Measurements from ENCODE around the gene SLC25A45.

Gene SLC25A45

DNA sequence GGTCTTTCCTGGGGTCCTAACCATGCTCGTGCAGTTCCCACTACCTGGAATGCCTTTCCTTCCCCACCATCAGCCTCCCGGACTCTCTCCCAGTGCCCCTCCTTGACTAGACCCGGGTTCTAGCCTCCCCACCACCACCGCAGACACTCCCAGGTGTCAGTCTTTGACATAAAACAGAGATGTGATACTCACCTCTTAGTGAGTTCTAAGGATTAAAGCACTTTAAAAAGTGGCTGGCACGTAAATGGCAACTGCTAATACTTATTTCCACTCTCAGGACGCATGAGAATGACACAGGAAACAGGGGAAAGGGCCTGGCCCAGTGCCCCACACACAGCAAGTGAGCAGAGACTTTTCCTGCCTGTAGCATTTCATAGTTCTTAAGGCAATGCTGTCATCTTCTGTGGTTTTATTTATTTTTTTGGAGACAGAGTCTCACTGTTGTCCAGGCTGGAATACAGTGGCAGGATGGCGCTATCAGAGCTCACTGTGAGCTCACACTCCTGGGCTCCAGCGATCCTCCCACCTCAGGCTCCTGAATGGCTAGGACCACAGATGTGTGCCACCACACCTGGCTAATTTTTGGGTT lies 1.9 kb upstream of the SLC25A45 start:
- no peak for DNase-seq

DNA sequence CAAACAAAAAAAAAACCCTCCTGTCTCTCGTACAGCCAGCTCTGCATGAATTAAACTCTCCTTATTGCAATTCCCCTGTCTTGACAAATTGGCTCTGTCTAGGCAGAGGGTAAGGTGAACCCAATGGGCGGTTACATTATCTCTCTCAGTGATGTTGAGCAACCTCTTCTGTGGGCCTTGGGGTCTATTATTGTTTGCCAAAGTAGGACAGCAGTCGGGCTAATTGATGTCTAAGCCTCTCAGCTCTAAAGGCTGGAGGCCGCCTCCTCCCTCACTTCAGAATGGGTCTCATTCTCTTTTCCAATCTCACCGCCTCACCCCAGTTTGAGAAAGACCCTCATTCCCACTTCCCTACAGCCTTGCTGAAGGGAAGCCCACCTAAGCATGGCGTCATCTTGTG lies 1.3 kb upstream of the SLC25A45 start:
- no peak for DNase-seq

DNA sequence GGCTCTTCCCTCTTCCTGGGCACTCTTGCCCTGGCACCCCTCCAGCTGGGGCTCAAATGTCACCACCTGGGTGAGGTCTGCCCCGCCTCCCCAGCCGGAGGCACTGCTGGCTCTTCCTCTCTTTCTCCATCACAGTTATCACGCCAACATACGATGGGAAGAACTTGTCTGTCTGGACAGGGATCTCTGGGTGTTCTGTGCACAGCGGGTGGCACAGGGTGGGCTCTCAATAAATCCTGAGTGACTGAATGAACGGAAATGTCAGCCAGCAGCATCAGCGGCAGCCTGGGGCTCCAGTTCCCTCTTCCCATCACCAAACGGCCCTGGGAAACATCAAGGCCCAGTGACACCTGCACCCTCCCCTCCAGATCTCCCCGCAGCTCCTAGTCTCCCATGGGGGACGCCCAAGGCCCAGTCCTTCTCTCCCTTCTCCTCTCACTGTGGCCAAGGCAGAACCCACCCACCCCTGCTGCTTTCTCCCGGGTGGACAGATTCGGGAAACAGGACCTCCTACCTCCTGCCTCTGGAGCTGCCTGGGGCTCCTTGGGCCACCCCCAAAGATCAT lies 440 bp upstream of the SLC25A45 start:
- DNase-seq = no peak

DNA sequence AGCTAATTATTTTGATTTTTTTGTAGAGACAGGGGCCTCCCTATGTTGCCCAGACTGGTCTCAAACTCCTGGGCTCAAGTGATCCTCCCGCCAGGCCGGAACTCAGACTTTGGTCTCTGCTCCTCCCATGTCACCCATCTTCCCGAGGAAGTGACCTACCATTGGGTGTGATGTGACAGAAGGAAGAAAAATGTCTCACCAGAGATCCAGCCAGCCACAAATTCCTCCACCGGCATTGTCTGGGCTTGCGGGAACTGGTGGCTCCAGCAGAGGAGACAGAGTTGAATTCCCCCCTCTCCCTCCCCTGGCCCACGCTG lies 772 bp downstream of the SLC25A45 start:
- DNase-seq = no peak

DNA sequence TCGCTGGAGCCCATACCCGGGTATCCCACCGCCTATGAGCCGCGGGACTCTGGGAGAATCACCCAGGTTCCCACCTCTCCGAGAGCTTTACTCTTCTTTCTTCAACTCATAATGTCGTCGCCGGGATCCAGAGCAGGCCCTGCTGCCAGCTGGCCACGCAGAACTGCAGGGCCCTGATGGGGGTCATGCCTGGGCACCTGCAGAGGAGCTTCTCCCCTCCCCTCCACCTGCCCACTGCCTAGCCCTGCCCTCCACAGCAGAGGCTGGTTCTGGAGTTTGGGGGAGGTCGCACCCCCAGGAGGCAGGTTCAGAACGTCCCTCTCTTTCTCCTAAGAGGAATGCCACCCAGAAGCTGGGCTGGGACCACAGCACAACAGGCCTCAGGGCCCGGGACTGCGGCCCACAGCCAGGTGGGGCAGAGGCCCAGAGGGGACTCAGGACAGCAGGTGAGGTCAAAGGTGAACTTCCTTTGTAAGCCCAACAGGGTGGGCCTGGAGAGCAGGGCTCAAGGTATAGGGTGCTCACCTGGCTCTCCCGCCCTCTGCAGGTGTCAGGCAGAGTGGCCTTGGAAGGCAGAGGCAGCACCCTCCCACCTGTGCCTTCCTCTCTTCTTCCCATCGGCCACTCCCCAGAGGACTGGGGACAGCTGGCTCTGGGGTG lies 1.9 kb downstream of the SLC25A45 start:
- no peak for DNase-seq

- no peak for DNase-seq
Observed at GRCh38 chr11:65379698-65380459, 2.6 kb downstream of the SLC25A45 start.

- no peak for DNase-seq
Observed at GRCh38 chr11:65378928-65379638, 3.4 kb downstream of the SLC25A45 start.

GRCh38 chr11:65378208-65378927 lies 4.1 kb downstream of the SLC25A45 start:
- no peak for DNase-seq

GRCh38 chr11:65377777-65378176 lies 4.7 kb downstream of the SLC25A45 start:
- DNase-seq = no peak

DNA sequence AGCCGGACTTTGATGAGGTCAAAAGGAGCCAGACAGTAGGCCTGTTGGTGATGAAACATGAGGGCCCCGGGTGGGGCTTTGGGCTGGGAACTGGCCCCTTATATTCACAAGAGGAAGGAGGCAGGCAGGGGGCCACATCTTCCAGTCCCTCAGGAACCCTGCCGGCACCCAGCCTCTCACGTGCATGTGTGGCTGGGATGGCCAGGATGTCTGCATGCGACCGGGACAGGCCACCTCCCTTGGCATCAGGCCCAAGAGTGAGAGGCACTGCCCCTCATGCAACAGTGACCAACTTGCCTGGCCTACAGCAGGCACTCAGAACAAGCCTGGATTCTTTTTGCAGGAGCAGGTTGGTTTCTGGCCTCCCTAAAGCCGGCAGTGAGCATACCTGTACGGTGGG lies 5.4 kb downstream of the SLC25A45 start:
- no peak for DNase-seq

DNA sequence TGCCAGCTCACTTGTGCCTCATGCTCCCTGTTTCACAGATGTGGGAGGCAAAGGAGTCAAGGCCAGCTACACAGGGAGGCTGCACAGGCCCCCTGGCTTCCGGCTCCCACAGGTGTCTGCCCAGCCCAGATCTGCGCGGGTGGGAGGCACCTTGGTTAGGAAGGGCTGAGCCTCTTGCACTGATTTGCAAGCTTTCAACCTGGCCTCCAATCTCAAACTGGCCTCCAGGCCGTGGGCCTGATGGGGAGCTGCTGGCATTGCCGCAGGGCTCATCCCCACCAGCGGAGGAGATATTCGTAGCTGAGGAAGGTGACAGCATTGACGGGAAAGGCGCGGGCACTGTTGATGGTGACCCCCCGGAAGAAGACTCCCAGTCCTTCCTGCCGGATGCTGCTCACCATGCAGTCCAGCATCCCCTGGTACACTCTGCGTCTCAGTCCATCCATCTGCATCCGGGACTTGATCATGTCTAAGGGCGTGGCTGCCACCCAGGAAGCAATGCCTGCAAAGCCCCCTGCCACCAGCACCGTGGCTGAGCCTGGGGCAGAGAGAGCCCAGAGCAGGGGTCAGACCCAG lies 6.2 kb downstream of the SLC25A45 start:
- no peak for DNase-seq

- DNase-seq = no peak
Observed at GRCh38 chr11:65375012-65375411, 7.4 kb downstream of the SLC25A45 start.

DNA sequence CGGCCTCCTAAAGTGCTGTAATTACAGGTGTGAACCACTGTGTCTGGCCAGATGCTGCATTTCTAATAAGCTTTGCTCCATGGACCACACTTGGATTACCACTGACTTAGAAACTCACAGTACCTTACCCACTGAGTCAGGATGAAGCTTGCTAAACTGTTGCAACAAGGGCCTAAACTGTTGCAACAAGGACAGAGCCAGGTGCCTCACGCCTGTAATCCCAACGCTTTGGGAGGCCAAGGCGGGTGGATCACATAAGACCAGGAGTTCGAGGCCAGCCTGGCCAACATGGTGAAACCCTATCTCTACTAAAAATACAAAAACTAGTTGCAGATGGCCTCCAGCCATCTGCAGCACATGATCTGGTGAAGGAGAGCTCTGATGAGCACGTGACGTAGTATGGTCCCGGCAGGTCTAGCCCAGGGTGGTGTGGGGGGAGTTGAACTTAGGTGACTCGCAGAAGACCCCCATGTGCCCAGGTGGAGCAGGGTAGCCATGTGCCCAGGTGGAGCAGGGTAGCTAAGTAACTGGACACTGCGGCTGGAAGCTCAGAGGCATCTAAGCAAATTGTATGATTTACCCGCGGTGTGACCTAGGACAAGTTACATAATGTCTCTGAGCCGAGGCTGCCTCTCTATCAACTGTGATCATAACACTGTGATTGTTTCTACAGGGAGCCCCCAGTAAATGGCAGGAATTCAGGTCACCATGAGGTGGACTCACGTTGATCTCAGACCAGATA lies 8.4 kb downstream of the SLC25A45 start:
- no peak for DNase-seq

DNA sequence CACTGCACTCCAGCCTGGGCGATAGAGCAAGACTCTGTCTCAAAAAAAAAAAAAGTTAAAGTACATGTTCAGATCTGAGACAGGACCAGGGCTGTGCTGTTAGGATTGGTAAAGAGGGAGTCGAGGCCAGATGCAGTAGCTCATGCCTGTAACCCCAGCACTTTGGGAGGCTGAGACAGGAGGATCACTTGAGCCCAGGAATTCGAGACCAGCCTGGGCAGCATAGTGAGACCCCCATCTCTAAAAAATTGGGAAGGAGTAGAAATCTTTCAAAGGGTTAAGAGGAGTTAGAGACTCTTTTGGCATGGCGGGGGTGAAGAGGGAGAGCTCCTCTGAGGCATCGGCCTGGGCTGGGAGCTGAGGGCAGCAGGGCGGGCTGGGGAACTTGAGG lies 11.8 kb downstream of the SLC25A45 start:
- DNase-seq = no peak

GRCh38 chr11:65366340-65366773 lies 16.1 kb downstream of the SLC25A45 start:
- peak; percentile 70 for DNase-seq

DNA sequence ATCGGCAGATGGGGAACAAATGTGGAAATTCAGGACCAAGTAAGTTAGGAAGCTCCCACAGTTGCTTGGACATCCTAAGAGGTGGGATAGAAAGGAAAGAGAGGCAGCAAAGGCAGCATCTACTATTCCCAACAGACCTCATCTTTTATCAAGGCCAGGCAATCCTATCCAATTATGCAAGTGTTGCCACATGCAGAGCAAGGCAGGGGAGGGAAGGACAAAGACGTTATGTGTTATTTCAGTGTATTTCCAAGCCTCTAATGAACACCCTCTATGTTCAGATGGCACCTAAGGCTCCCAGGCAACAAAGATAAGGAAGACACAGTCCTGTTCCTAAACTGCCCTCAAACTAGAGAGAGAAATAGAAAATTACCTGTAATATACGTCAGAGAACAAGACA lies 18.7 kb downstream of the SLC25A45 start:
- DNase-seq = no peak

DNA sequence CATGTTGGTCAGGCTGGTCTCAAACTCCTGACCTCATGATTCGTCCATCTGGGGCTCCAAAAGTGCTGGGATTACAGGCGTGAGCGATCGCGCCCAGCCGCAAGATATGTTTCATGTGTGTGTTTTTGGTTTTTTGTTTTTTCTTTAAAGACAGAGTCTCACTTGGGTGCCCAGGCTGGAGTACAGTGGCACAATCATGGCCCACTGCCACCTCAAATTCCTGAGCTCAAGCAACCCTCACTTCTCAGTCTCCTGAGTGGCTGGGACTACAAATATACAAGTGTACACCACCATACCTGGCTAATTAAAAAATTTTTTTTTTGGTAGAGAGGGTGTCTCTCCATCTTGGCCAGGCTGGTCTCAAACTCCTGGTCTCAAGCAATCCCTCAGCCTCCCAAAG lies 19.5 kb downstream of the SLC25A45 start:
- no peak for DNase-seq

GRCh38 chr11:65362320-65362931 lies 20.0 kb downstream of the SLC25A45 start:
- DNase-seq = no peak

- no peak for DNase-seq
Observed at GRCh38 chr11:65357856-65358356, 24.5 kb downstream of the SLC25A45 start.

- no peak for DNase-seq
Observed at GRCh38 chr11:65356394-65356972, 26.0 kb downstream of the SLC25A45 start.
